GM12892 (cell line): Measurements from ENCODE around the gene SEPTIN5. TPM values are rescaled to one million over a fixed set of nuclear protein-coding genes. Genes with fewer than 3 reads are reported as not detected.

Experiments used
- DNase-seq: peaks from one replicate; pipeline ENCODE4 v3.0.0; 2011; ENCODE audit not compliant: insufficient read length
- FAIRE-seq: peaks from 2 replicates; lab custom pipeline; 2011; peaks lifted over from hg19 to GRCh38; lab: Jason Lieb, UNC
- POLR2A ChIP-seq: IDR thresholded peaks from 2 replicates; pipeline ENCODE4 v1.6.1; 2011; ENCODE audit warnings: low read depth, low read length, control low read depth
- POLR2AphosphoS5 ChIP-seq: IDR thresholded peaks from 2 replicates; pipeline ENCODE4 v1.6.1; 2011; ENCODE audit warnings: low read depth, low read length, control low read depth
- TAF1 ChIP-seq: IDR thresholded peaks from 2 replicates; pipeline ENCODE4 v1.6.1; 2011; ENCODE audit warnings: low read depth, mild to moderate bottlenecking, control low read depth, low read length, borderline replicate concordance
- polyA plus RNA-seq: library from polyadenylated mRNA; unstranded; fragments of >200 nt; gene quantifications from one replicate; pipeline ENCODE4 v1.2.1, GENCODE V29; 2012; ENCODE audit warnings: missing spikeins, inconsistent platforms; ENCODE audit not compliant: missing spikeins

The SEPTIN5 gene
- 0.89 TPM for polyA plus RNA-seq

DNA sequence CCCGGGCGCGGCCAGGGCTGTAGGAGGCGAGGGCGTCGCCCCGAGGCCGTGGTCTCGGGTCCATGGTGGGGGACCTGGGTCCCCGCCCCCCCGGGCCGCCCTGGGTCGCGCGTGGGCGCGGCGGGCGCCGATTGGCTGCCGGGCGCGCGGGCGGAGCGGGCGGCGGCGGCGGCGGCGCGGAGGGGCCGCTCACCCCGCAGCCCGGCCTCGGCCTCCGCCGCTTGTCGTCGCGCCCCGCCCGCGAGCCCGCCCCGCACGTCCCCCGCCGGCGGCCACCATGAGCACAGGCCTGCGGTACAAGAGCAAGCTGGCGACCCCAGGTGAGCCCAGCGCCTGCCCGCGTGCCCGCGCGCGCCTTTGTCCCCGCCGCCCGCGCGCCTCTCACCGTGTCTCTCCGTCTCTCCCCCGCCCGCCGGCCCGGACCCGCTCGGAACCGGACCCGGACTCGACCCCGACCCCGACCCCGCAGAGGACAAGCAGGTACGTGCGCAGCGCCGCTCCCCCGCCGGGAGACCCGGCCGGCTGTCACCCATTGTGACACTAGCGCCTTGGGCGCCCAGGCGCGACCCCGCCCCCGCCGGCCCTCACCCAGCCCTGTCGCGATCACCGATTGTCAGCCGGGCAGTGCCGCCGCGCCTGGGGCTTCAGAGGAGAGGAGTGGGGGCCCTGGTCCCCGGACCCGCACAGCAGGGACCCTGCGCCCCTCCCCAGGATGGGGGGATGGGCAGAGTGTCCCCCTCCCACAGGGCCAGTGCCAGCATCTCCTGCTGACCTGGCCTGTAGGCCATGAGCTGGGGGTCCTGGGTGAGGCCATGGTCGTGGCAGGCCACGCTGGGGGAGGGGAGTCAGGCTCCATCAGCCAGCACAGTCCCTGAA is at the start of gene SEPTIN5:
Gene SEPTIN5 (plus strand): TSS at position 192 of the 876 bp plus-strand sequence. CDS start 86 bp downstream, at position 278.
- DNase-seq (no peak), FAIRE-seq (no peak)
- TF ChIP-seq POLR2A (no peak), POLR2AphosphoS5 (no peak), TAF1 (no peak)

GRCh38 chr22:19664951-19665783 is 49.1 kb upstream of the SEPTIN5 start:
- TF ChIP-seq TAF1 (no peak), POLR2A (no peak), POLR2AphosphoS5 (no peak)
- no peak for DNase-seq
- no peak for FAIRE-seq

- no peak for FAIRE-seq
- no peak for DNase-seq
- no peak for TF ChIP-seq TAF1
- no peak for TF ChIP-seq POLR2AphosphoS5
- TF ChIP-seq POLR2A, result no peak
These were observed 48.3 kb upstream of the SEPTIN5 start for GRCh38 chr22:19665784-19666672.

DNA sequence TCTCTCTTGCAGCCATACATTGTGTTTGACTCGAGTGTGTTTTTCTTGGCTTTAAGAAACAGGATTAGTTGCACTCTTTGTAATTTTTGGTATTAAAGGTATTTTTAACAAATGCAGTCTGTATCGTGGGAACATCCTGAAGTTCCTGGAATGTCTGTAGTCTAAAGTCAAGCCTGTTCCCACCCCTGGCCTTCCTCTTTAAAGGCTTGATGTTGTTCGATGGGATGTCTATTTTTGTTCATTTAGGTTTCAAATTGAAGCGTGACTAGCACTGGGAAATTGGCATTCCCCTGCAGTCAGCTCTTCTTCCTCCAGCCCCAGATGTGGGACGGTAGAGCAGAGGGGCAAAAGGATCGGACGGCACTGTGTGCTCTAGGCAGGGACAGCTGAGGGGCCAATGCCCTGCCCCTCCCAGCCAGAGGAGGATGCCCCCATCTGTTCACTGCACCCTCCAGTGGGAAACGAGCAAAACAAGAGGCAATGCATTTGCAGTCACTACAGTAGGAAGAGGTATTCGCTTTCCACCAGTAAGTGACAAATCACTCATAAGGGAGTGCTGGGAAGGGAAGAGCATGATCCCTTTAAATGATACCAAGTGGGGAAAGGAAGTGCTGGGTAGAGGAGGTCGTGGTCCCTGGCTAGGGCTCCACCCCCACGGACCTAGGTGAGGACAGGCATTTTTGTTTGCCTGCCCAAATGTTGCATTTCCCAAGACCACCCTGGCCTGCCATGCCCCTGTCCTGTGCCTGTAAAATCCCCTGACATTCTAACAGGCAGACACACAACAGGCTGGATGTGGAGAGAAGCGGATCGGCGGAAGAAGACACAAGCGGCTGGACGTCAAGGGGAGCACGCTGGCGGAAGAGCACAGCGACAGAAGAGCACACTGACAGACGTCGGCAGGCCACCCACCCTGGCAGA is 47.4 kb upstream of the SEPTIN5 start:
- FAIRE-seq, result no peak
- TF ChIP-seq TAF1 (no peak), POLR2AphosphoS5 (no peak), POLR2A (no peak)
- no peak for DNase-seq

- no peak for DNase-seq
- TF ChIP-seq TAF1 (no peak), POLR2A (no peak), POLR2AphosphoS5 (no peak)
- no peak for FAIRE-seq
These were observed 46.2 kb upstream of the SEPTIN5 start for GRCh38 chr22:19667872-19668740.

DNA sequence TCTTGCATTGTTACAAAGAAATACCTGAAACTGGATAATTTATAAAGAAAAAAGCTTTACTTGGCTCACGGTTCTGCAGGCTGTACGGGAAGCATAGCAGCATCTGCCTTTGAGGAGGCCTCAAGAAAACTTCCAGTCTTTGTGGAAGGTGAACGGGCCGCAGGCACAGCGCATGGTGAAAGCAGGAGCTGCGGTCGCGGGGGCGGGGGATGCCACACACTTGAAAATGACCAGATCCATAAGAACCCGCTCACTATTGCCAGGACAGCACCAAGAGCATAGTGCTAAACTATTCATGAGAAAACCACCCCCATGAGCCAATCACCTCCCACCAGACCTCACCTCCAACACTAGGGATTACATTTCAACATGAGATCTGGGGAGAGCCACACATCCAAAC is 45.6 kb upstream of the SEPTIN5 start:
- no peak for DNase-seq
- FAIRE-seq, result no peak
- TF ChIP-seq POLR2AphosphoS5, result no peak
- TF ChIP-seq POLR2A, result no peak
- no peak for TF ChIP-seq TAF1

- DNase-seq, result no peak
- TF ChIP-seq TAF1, result no peak
- no peak for TF ChIP-seq POLR2AphosphoS5
- no peak for TF ChIP-seq POLR2A
- no peak for FAIRE-seq
These were observed 44.7 kb upstream of the SEPTIN5 start for GRCh38 chr22:19669570-19669969.

DNA sequence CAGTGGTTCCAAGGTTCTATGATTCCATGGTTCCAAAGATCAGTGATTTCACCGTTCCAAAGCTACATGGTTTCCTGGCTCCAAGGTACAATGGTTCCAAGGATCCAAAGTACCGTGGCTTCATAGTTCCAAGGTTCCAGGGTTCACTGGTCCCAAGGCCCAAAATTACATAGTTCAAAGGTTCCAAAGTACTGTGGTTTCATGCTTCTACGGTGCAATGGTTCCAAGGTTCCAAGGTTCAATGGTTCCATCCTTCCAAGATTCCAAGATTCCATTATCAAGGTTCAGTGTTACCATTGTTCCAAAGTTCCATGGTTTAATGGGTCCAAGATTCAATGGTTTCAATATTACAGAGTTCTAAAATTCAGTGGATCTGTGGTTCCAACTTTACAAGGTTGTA is 43.0 kb upstream of the SEPTIN5 start:
- TF ChIP-seq POLR2A (no peak), TAF1 (no peak), POLR2AphosphoS5 (no peak)
- no peak for FAIRE-seq

GRCh38 chr22:19672054-19672776 is 42.1 kb upstream of the SEPTIN5 start:
- FAIRE-seq (no peak), DNase-seq (no peak)
- TF ChIP-seq POLR2A (no peak), POLR2AphosphoS5 (no peak), TAF1 (no peak)

More for the DNA sequence above, 43.0 kb upstream of the SEPTIN5 start:
- DNase-seq, result no peak
